Measurements from ENCODE around the gene FURIN.
"Not testable (repeated sequence)": the region's sequence is repeated elsewhere in the genome, so short reads cannot be mapped to it uniquely, and the experiment has no call there.

The FURIN gene

GRCh38 chr15:90845201-90845949, 23.0 kb upstream of the FURIN start:
- DNase-seq, result peak in 1 of 2 donors; percentile 65

DNA sequence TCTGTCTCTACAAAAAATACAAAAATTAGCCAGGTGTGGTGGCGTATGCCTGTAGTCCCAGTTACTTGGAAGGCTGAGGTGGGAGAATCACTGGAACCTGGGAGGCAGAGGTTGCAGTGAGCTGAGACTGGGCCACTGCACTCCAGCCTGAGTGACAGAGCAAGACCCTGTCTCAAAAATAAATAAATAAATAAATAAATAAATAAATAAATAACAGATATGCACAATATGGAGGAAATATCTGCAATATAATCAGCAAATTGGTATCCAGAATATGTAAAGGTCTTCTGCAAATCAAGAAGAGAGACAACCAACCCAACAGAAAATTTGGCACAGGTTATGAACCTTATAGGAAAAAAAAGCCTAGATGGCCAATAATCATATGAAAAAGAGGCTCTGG, 19.0 kb upstream of the FURIN start:
- DNase-seq, result not testable (repeated sequence)

- DNase-seq, result peak; percentile 49 to 57
Measured at GRCh38 chr15:90851114-90851513, 17.3 kb upstream of the FURIN start.

DNA sequence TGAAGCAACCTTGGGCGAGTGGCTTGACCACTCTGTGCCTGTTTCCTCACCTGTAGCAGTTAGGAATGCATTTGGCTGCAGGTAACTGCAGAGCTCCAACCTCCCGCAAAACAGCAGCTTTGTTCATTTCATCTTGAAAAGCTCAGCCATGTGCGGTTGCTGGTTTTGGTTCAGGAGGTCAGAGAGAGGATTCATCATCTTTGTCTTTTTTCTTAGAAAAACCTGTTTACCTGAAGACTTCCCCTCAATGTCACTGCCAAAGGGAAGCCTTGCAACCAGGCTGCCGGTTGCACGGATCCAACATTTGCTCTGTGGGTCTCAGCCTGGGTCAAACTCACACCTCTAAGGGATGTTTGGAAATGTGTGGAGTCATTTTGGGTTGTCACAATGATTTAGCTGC, 16.4 kb upstream of the FURIN start:
- DNase-seq, result no peak

DNA sequence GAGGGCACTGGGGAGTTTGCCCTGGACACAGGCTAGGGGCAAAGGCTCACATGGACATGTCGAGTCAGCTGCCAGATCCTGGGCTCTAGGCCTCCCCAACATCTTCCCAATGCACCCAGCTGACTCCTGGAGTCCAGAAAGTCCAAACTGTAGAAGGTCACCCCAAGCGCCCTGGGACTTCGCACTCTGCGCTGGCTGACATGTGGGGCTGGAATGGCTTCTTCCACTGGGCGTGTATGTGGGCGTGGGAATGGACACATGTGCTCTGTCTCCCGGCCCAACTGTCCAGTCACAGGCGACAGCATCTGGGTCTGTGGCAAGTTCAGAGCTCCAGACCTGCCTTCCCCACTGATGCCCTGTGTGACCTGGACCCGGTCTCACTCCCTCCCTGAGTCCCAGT, 13.2 kb upstream of the FURIN start:
- DNase-seq, result no peak

DNA sequence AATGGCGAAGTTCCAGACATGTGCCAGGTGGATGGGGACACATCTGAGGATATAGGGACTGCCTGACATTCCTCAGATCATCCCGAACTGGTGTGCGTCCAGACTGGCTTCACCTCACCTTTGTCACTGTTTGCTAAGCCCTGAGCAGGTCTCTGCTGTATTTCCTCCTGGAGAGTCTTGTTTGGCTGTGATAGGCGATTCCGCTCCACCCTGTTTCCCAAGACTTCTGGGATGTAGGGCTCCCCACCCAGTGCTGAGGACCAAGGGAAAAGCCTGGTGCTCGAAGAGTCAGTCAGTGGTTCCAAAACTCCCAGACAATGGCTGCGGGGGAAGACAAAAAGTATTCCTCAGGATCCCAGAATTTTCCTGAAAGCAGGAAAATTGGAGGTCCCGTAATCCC, 11.1 kb upstream of the FURIN start:
- DNase-seq, result no peak

DNA sequence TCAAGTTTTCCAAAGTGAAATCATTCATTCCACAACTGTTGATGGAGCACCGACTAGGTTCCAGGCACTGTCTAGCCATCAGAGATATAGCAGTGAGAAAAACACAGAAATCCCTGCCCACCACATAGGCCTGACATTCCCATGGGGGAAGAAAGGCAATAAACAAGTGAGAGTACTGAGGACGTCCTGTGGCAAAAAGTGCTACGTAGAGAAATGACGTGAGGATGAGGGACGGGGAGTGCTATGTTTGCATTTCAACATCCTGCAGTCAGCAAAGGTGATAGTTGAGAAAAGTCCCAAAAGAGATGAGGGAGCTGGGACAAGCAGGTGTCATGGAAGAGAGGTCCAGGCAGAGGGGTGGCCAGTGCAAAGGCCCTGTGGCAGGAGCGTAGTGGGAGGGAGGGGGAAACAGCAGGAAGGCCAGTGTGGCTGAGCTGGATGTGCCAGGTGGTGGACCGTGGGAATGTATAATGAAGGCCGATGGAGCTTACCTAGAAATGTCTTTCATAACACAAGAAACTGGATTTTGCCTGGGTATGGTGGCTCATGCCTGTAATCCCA, 10.4 kb upstream of the FURIN start:
- no peak for DNase-seq

DNA sequence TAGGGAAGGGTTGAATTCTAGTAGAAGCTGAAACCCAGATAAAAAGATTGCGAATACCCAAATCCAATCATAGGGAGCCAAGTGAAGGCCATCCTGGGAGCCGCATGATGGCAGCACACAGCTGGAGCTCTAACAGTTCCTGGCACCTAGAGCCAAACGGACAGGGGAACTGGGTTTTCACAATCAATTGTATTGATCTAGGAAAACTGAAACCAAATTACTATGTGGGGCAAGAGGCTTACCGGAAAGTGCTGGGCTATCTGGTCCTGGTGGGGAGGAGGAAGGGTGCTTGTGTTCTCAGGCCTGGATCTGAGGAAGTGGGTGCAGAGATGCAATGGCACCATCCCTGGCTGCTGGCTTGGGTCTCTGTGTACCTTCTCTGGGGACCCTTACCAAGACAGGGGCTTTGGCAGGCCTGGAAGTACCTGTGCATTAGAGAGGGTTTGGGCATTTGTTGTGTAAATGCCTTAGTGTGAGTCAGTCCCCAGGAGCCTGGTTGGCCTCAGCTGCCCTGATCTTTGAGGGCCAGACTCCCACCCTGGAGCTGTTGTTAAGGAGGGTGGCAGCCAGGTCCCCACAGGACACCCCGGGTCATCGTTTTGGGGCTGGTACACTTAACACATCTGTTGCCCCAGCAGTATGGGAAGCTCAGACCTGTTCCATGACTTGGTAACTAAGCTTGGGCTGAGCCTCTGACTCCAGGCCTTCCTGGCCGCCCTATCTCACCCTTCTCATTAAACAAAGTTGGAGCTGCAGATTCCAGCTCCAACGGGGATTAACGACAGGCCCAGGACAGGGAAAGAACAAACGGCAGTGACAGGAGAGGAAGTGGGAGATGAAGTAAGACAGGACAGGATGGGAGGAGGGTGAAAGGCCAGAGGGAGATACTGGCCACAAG, 8.9 kb upstream of the FURIN start:
- DNase-seq, result no peak

DNA sequence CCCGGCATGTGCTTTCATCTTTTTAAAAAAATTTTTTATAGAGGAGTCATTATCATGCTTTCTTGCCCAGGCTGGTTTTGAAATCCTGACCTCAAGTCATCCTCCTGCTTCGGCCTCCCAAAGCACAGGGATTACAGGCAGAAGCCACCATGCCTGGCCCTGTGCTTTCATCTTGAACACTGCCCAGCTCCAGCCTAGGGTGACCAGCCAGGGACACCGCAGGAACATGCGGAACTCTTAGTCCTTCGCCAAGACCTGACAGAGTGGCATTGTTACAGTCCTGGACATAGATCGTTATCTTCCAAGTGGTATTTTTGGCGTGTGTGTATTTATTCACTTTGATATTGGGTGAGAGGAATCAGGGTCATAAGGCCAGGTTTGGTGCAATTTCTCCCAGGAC, 7.9 kb upstream of the FURIN start:
- no peak for DNase-seq

DNA sequence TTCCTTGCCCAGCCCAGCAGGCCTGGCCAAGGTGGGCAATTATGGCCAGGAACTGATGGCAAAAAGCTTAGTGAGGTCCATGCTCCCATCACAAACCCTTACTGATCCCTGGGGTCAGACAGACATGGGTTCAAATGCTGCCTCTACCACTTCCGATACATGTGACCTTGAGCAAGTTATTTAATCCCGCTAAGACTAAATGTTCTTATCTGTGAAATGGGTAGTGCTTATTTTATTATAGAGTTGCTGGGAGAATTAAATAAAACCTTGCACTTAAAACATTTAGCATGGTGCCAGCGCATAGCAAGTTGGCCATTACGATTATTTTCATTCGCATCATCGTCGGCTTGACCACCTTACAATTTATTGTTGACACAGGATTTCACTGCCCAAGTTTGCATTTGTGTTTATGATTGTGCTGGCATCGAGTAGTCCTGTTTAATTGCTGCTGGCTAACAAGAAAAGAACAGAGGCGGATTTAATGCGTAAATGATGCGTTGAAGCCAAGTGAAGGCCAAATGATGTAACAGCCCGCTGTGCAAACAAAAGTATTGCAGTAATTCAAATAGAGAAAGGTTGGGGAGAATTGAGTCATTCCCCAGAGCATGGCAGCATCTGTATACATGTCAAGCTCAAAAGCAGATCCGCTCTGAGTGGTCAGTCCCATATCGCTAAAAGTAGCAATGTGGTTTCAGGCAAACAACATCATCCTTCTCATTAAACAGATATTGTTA, 7.3 kb upstream of the FURIN start:
- no peak for DNase-seq

DNA sequence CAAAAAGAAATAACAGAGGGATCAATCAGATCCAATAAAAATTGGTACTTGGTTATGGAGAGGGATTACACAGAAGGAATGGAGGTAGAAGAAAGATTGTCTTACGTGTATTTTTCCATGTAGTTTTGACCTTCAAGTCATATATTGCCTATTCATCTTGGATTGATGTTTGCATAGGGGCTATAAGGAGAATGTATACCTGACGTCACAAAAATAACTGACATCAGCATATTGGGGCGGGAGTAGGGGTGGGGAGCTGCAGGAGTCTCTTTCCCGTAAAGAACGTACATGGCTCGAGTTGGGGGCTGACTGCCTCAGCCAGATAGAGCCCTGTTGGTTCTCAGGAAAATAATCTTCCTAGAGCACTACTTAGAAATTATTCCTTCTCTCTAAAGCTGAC, 5.9 kb upstream of the FURIN start:
- no peak for DNase-seq

GRCh38 chr15:90862964-90863778, 5.2 kb upstream of the FURIN start:
- DNase-seq, result peak in 1 of 2 donors; percentile 52

GRCh38 chr15:90863987-90864386, 4.4 kb upstream of the FURIN start:
- no peak for DNase-seq

- DNase-seq, result no peak
Measured at GRCh38 chr15:90864507-90864906, 3.9 kb upstream of the FURIN start.

DNA sequence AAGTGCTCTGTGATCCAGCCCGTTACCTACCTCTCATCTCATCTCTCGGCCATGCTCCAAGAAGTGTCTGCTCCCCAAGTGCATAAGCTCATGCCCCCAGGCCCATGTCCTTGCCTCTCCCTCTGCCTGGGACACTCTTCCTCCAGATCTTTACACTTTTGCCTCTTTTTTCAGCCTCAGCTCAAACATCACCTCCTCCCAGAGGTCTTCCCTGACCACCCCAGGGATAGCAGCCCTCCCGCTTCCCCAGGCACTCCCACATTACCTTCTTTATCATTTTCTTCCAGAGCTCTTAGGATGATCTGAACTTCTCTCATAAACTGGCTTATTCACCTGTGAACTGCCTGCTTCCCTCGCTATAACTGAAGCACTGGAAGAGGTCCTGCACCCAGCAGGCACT, 2.7 kb upstream of the FURIN start:
- no peak for DNase-seq

GRCh38 chr15:90866161-90866715, 2.1 kb upstream of the FURIN start:
- DNase-seq, result no peak

DNA sequence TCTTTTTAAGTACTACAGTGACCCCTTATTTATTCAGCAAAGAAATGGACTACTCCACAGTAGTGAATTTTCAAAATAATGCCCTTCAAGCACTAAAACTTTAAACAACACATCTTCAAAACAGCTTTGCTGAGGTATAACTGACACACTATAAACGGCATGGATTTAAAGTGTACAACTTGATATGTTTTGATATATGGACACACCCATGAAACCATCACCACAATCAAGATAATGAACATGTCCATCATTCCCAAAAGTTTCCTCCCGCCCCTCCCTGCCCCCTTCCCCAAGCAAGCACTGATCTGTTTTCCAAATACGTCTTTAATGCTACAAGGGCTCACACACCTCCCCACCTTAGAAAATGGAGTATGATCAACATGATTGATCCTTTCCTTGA, 1.6 kb upstream of the FURIN start:
- DNase-seq, result no peak

DNA sequence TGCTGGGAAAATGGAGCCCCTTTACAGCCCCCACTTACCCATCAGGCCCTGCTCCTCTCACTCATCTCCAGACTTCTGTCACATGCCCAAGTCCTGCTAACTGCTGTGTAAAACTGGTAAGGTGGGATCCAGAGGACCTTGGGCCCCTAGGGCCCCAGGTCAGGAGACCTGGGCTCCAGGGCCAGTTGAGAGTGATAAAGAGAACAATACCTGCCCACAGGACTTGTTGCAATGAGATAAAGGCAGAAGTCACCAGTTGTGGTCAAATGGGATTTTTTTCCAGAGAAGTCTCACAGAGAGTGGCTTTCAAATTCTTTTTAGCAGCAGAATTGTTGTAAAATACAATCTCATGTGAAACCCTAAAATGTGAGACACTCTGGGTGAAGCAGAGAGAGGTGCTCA, 753 bp downstream of the FURIN start:
- DNase-seq, result no peak

DNA sequence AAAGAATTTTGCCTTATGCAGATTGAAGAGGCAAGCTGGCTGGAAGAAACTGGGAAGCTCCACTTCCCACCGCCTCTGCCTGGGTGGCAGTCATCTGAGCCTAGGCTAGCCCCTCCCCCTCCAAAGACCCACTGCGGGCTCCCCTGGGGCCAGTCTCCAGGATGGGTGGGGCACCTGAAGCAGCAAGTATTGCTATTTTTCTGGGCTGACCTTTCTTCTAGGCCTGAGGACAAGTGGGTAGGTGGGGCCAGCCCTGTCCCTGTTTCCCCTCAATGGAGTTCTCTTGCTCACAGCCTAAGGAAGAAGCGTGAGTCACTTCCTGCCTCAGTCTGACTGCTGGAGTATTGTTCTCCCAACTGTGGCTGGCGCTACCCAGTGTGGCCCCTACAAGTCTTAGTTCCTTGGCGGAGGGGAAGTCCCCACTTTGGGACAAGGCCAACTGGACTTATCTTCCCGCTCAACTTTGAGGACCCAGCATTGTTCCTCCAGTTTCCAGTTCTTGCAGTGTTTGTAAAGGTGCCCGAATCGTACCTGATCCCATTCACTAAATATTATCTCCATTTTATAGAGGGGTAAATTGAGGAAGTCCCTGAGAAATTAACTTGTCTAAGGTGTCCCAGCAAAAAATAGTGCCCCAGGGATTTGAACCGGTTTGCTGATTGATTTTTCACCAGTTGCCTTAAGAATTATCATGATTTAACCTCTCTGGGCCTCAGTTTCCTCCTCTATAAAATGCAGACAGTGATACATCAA, 1.4 kb downstream of the FURIN start:
- DNase-seq, result peak; percentile 47 to 70

GRCh38 chr15:90870354-90871138, 2.2 kb downstream of the FURIN start:
- no peak for DNase-seq
